Memory B cell (primary cell): ENCODE data around the gene TMIGD3.

Experiments used
- ATAC-seq: fragments of 150-1000 bp; cut with Tn5 transposase; 2 replicates; pipeline ENCODE4 v1.10.0; 2021; ENCODE audit warnings: low read depth, mild to moderate bottlenecking, moderate library complexity
- DNase-seq, 2 donors: peaks; one replicate each; pipeline ENCODE4 v3.0.0; 2022; ENCODE audit warnings: low spot score in 2 of 2
- H3K27ac Mint-ChIP-seq: one replicate; pipeline ENCODE4 v1.8.0; 2022; ENCODE audit warnings: mild to moderate bottlenecking, moderate library complexity, mixed read lengths
- H3K27me3 Mint-ChIP-seq: one replicate; pipeline ENCODE4 v1.8.0; 2022; ENCODE audit warnings: mixed read lengths
- H3K36me3 Mint-ChIP-seq: one replicate; pipeline ENCODE4 v1.8.0; 2022; ENCODE audit warnings: mild to moderate bottlenecking, mixed read lengths
- H3K4me1 Mint-ChIP-seq: one replicate; pipeline ENCODE4 v1.8.0; 2022; ENCODE audit warnings: mixed read lengths
- H3K4me3 Mint-ChIP-seq: one replicate; pipeline ENCODE4 v1.8.0; 2022; ENCODE audit warnings: mild to moderate bottlenecking, moderate library complexity, mixed read lengths
- H3K9me3 Mint-ChIP-seq: one replicate; pipeline ENCODE4 v1.8.0; 2022; ENCODE audit warnings: mixed read lengths

TMIGD3 gene

GRCh38 chr1:111439461-111440351 lies 63.7 kb downstream of the TMIGD3 start:
- Mint-ChIP-seq H3K36me3 (peaks cover 25% of the 10 kb centered on the region), H3K9me3 (no peaks in the 10 kb centered on the region), H3K27ac (peak overlapping the region; percentile 32), H3K4me1 (peaks cover 10% of the 10 kb centered on the region), H3K27me3 (no peaks in the 10 kb centered on the region), H3K4me3 (no peak overlapping the region)
- DNase-seq (no peak), ATAC-seq (no peak)

- DNase-seq (no peak), ATAC-seq (no peak)
- Mint-ChIP-seq H3K27ac (peak overlapping the region; percentile 7), H3K36me3 (peaks cover 14% of the 10 kb centered on the region), H3K27me3 (no peaks in the 10 kb centered on the region), H3K4me3 (no peak overlapping the region), H3K4me1 (peaks cover 7% of the 10 kb centered on the region), H3K9me3 (no peaks in the 10 kb centered on the region)
Observed at GRCh38 chr1:111436726-111437125, 66.7 kb downstream of the TMIGD3 start.
